GM12878 (cell line): ENCODE data around the gene RBM42. TPM values are rescaled to one million over a fixed set of nuclear protein-coding genes. Genes with fewer than 3 reads are reported as not detected.

Source experiments
- ATAC-seq: fragments of 200-7000 bp; cut with Tn5 transposase; 3 replicates; pipeline ENCODE4 v1.9.1; 2020; ENCODE audit warnings: mild to moderate bottlenecking, moderate library complexity
- BruUV-seq: library from RNA; stranded (reverse); fragments of 400-500 nt; replicated peaks from 2 replicates; lab custom pipeline; 2021; lab: Mats Ljungman, UMichigan
- CTCF ChIA-PET: fragments of 300-600 bp; sonication (Branson Sonifier 250); formaldehyde crosslinking; extraction: SDS; loops from one replicate; lab custom pipeline; 2021; ENCODE audit warnings: inconsistent platforms; lab: Yijun Ruan, JAX
- POLR2A ChIA-PET: fragments of 350-600 bp; formaldehyde crosslinking; extraction: SDS; loops from one replicate; lab custom pipeline; 2021; ENCODE audit warnings: inconsistent platforms; lab: Charles Lee
- RAD21 ChIA-PET: fragments of 300-600 bp; sonication (Branson Sonifier 250); formaldehyde crosslinking; loops from one replicate; lab custom pipeline; 2023; ENCODE audit warnings: antibody characterized with exemption; ENCODE audit not compliant: unreplicated experiment; lab: Charles Lee
- SMC1A ChIA-PET: fragments of 300-600 bp; sonication (Branson Sonifier 250); formaldehyde crosslinking; loops from one replicate; lab custom pipeline; 2023; ENCODE audit not compliant: unreplicated experiment, uncharacterized antibody; lab: Charles Lee
- DNase-seq: peaks from one replicate; pipeline ENCODE4 v3.0.0-alpha.2; 2011; ENCODE audit warnings: low read depth, low spot score
- FAIRE-seq: peaks from 3 replicates; lab custom pipeline; 2011; peaks lifted over from hg19 to GRCh38; lab: Jason Lieb, UNC
- H2AFZ ChIP-seq: 2 replicates; pipeline ENCODE4 v1.6.0; 2011; ENCODE audit warnings: low read depth, low read length, control low read depth; ENCODE audit not compliant: control insufficient read depth
- H3K27ac ChIP-seq: 2 replicates; pipeline ENCODE4 v1.5.1; 2011; ENCODE audit warnings: control low read depth; ENCODE audit not compliant: control insufficient read depth, insufficient read depth
- H3K27me3 ChIP-seq, 2 experiments: replicated peaks in 1 of 2; 2 replicates each; pipeline versions ENCODE4 v1.6.0 to v1.6.1; 2011; ENCODE audit warnings: low read length in 1 of 2; ENCODE audit not compliant: control insufficient read depth in 2 of 2, insufficient read depth in 2 of 2
- H3K36me3 ChIP-seq, 2 experiments: 2 replicates each; pipeline ENCODE4 v1.5.1; 2011; ENCODE audit warnings: low read length in 1 of 2; ENCODE audit not compliant: control insufficient read depth in 2 of 2, insufficient read depth in 2 of 2
- H3K4me1 ChIP-seq: 2 replicates; pipeline ENCODE4 v1.6.1; 2011; ENCODE audit warnings: mild to moderate bottlenecking, low read length, moderate library complexity, mixed read lengths; ENCODE audit not compliant: control insufficient read depth, insufficient read depth
- H3K4me2 ChIP-seq: 2 replicates; pipeline ENCODE4 v1.6.0; 2011; ENCODE audit warnings: control low read depth; ENCODE audit not compliant: control insufficient read depth, insufficient read depth
- H3K4me3 ChIP-seq: fragments of 200-600 bp; sonication (generic); 2 replicates; pipeline ENCODE4 v1.5.1; 2016
- H3K79me2 ChIP-seq: 2 replicates; pipeline ENCODE4 v1.6.0; 2011; ENCODE audit warnings: low read length; ENCODE audit not compliant: control insufficient read depth, insufficient read depth
- H3K9ac ChIP-seq: 2 replicates; pipeline ENCODE4 v1.8.0; 2011; ENCODE audit warnings: low read length, control low read depth, mixed read lengths; ENCODE audit not compliant: control insufficient read depth, insufficient read depth
- H3K9me3 ChIP-seq: replicated peaks from 3 replicates; pipeline ENCODE4 v1.5.1; 2011; ENCODE audit warnings: mild to moderate bottlenecking, low read length; ENCODE audit not compliant: control insufficient read depth, insufficient read depth
- H4K20me1 ChIP-seq: 2 replicates; pipeline ENCODE4 v1.6.0; 2011; ENCODE audit not compliant: control insufficient read depth, insufficient read depth
- ATF7 ChIP-seq: fragments of 450-650 bp; IDR thresholded peaks from 2 replicates; pipeline ENCODE4 v1.6.1; 2016; ENCODE audit warnings: low read depth, mild to moderate bottlenecking
- BCL11A ChIP-seq: IDR thresholded peaks from 2 replicates; pipeline ENCODE4 v1.6.1; 2011; ENCODE audit warnings: low read depth, low read length
- CBX3 ChIP-seq: fragments of 200-600 bp; sonication (generic); IDR thresholded peaks from 2 replicates; pipeline ENCODE4 v1.6.1; 2016; ENCODE audit warnings: low read depth, borderline replicate concordance
- CBX5 ChIP-seq: sonication (generic); IDR thresholded peaks from 2 replicates; pipeline ENCODE4 v1.6.1; 2016; ENCODE audit warnings: low read depth, moderate library complexity, mild to moderate bottlenecking, inconsistent platforms
- CEBPZ ChIP-seq: fragments of 150-350 bp; IDR thresholded peaks from 2 replicates; pipeline ENCODE4 v1.6.1; 2016; ENCODE audit warnings: low read depth, low read length
- IKZF2 ChIP-seq, 2 experiments: fragments of 450-650 bp; IDR thresholded peaks; 2 replicates each; pipeline ENCODE4 v1.6.1; 2017; ENCODE audit warnings: mild to moderate bottlenecking in 2 of 2, moderate library complexity in 2 of 2
- LARP7 ChIP-seq: fragments of 450-650 bp; IDR thresholded peaks from 2 replicates; pipeline ENCODE4 v1.6.1; 2017; ENCODE audit warnings: mild to moderate bottlenecking
- MTA2 ChIP-seq: fragments of 450-650 bp; IDR thresholded peaks from 2 replicates; pipeline ENCODE4 v1.6.1; 2016; ENCODE audit warnings: low read depth, mild to moderate bottlenecking, moderate library complexity
- NBN ChIP-seq: fragments of 450-650 bp; IDR thresholded peaks from 2 replicates; pipeline ENCODE4 v1.6.1; 2016
- RELB ChIP-seq: fragments of 450-650 bp; IDR thresholded peaks from 2 replicates; pipeline ENCODE4 v1.6.1; 2017; ENCODE audit warnings: low read depth, mild to moderate bottlenecking, moderate library complexity
- SMC3 ChIP-seq: IDR thresholded peaks from 2 replicates; pipeline ENCODE4 v1.6.1; 2011; ENCODE audit warnings: low read length, improper control_type of control experiment, borderline replicate concordance
- STAT1 ChIP-seq: fragments of 450-650 bp; conservative IDR thresholded peaks from 2 replicates; pipeline ENCODE4 v1.6.1; 2014; ENCODE audit warnings: antibody characterized with exemption, mild to moderate bottlenecking
- TARDBP ChIP-seq: IDR thresholded peaks from 2 replicates; pipeline ENCODE4 v1.6.1; 2016; ENCODE audit warnings: borderline replicate concordance
- ZNF687 ChIP-seq: fragments of 450-650 bp; IDR thresholded peaks from 2 replicates; pipeline ENCODE4 v1.6.1; 2017; ENCODE audit warnings: mild to moderate bottlenecking, moderate library complexity
- WGBS: methylation state at CpG from one replicate; pipeline ENCODE4 v1.1.6; 2016; ENCODE audit warnings: low lambda C conversion rate; ENCODE audit not compliant: insufficient replicate concordance, insufficient coverage; ENCODE audit errors: missing lambda C conversion rate; 5-methylcytosine and 5-hydroxymethylcytosine counted together
- in situ Hi-C: fragments of 300-500 bp; cut with MboI; formaldehyde crosslinking; loops from 9 replicates; pipeline ENCODE4 v1.14.3; 2018; ENCODE audit warnings: mixed read lengths
- intact Hi-C: fragments of 100-400 bp; cut with micrococcal nuclease; formaldehyde crosslinking; loops from one replicate; pipeline ENCODE4 v1.14.2; 2022; ENCODE audit not compliant: unreplicated experiment
- polyA plus RNA-seq, 11 experiments: library from polyadenylated mRNA; depleted of rRNA in 4 of 11; unstranded in 6 of 11; stranded (reverse) in 5 of 11; fragments of >200 nt; fragmentation: Nextera tagmentation in 4 of 11; fragmentation: Illumina TruSeq in 1 of 11; extraction: Ambion mirVana in 4 of 11; extraction: Trizol in 1 of 11; gene quantifications; 1 replicate in 1 of 11; 2 replicates in 10 of 11; pipeline versions ENCODE4 v1.2.1 to v1.2.3, GENCODE V29; 2011 to 2016; ENCODE audit warnings: inconsistent platforms in 2 of 11, missing spikeins in 2 of 11, low read depth in 1 of 11
- total RNA-seq, 4 experiments: library from RNA; depleted of rRNA in 3 of 4; stranded (reverse); fragments of >200 nt in 3 of 4; fragmentation: Illumina TruSeq in 1 of 4; extraction: Trizol in 1 of 4; gene quantifications; 2 replicates each; pipeline versions ENCODE4 v1.2.1 to v1.2.3, GENCODE V29; 2013 to 2021

The RBM42 gene
- total and polyA plus RNA-seq, 10 of the 15 experiments (the other 5 are each of a cell fraction or from before 2014, with no cell fraction given): 4.2 to 117 (median 48.5) TPM

GRCh38 chr19:35656700-35657099 is 27.9 kb downstream of the RBM42 start:
- DNase-seq (no peak), ATAC-seq (no peak), FAIRE-seq (no peak)
- no TSS peak for BruUV-seq
- Histone ChIP-seq H3K79me2 (no peaks in the 10 kb centered on the region), H3K27ac (no peak overlapping the region), H4K20me1 (no peaks in the 10 kb centered on the region), H3K4me3 (no peak overlapping the region), H3K9ac (no peak overlapping the region), H3K36me3 (peaks cover 12 to 13% of the 10 kb centered on the region in 2 experiments; a peak in 3 of 4 replicates), H2AFZ (no peak overlapping the region), H3K4me2 (no peak overlapping the region), H3K9me3 (no peaks in the 10 kb centered on the region), H3K4me1 (no peaks in the 10 kb centered on the region), H3K27me3 (no peaks in the 10 kb centered on the region)
- CTCF ChIA-PET: no interaction called here
- RAD21 ChIA-PET: no interaction called here
- intact Hi-C loops (no loop called here), in situ Hi-C loops (no loop called here)
- POLR2A ChIA-PET: interaction anchor here (0.6 to 1.2 kb wide), 3 partner anchors 8 to 396 kb away, joined by 4 to 5 read pairs (median 4); partner anchors contain the start of gene COX6B1
- SMC1A ChIA-PET: no interaction called here
- 100% methylated on average over 6 of the region's 6 CpGs for WGBS
- TF ChIP-seq ZNF687 (no peak), IKZF2 (IDR thresholded peaks at IDR 0.05) (no peak), MTA2 (no peak), TARDBP (no peak), LARP7 (no peak), RELB (no peak), CEBPZ (no peak), STAT1 (no peak), BCL11A (no peak), ATF7 (no peak), SMC3 (no peak), CBX3 (no peak), NBN (no peak), CBX5 (no peak)
- TF ChIP-seq, all 136 proteins: peak for 0
